ENCODE measurements around the gene CCDC157.
"Not testable (repeated sequence)": the region's sequence is repeated elsewhere in the genome, so short reads cannot be mapped to it uniquely, and the experiment has no call there.

Gene CCDC157

GRCh38 chr22:30392661-30393321, 36.0 kb downstream of the CCDC157 start:
- DNase-seq (ENCODE audit: low spot score) = no peak

GRCh38 chr22:30393322-30393680, 36.5 kb downstream of the CCDC157 start:
- DNase-seq (ENCODE audit: low spot score) = no peak

- no peak for DNase-seq (ENCODE audit: low spot score)
Measured at GRCh38 chr22:30393885-30394284, 37.1 kb downstream of the CCDC157 start.

- DNase-seq (ENCODE audit: low spot score) = peak; percentile 76
Measured at GRCh38 chr22:30396871-30397655, 40.3 kb downstream of the CCDC157 start, which contains the start of gene SEC14L2. Gene SEC14L2, plus strand, starts transcription at chr22:30397018. Its CDS starts 99 bp downstream, at chr22:30397117.

- DNase-seq (ENCODE audit: low spot score) = no peak
Measured at GRCh38 chr22:30397656-30398635, 41.1 kb downstream of the CCDC157 start.

- DNase-seq (ENCODE audit: low spot score) = no peak
Measured at GRCh38 chr22:30398685-30399680, 42.2 kb downstream of the CCDC157 start.

GRCh38 chr22:30399718-30400117, 42.9 kb downstream of the CCDC157 start:
- no peak for DNase-seq (ENCODE audit: low spot score)

- DNase-seq (ENCODE audit: low spot score) = no peak
Measured at GRCh38 chr22:30400159-30400558, 43.4 kb downstream of the CCDC157 start.

- DNase-seq (ENCODE audit: low spot score) = not testable (repeated sequence)
Measured at GRCh38 chr22:30401024-30401423, 44.2 kb downstream of the CCDC157 start.

- no peak for DNase-seq (ENCODE audit: low spot score)
Measured at GRCh38 chr22:30402028-30402765, 45.4 kb downstream of the CCDC157 start.

GRCh38 chr22:30402766-30403104, 45.9 kb downstream of the CCDC157 start:
- not testable (repeated sequence) for DNase-seq (ENCODE audit: low spot score)

- no peak for DNase-seq (ENCODE audit: low spot score)
Measured at GRCh38 chr22:30404307-30404706, 47.5 kb downstream of the CCDC157 start.

GRCh38 chr22:30405731-30406130, 48.9 kb downstream of the CCDC157 start:
- DNase-seq (ENCODE audit: low spot score) = no peak

- DNase-seq (ENCODE audit: low spot score) = no peak
Measured at GRCh38 chr22:30406400-30406799, 49.6 kb downstream of the CCDC157 start.

- no peak for DNase-seq (ENCODE audit: low spot score)
Measured at GRCh38 chr22:30408388-30409102, 51.7 kb downstream of the CCDC157 start.

- DNase-seq (ENCODE audit: low spot score) = no peak
Measured at GRCh38 chr22:30411780-30412179, 55.0 kb downstream of the CCDC157 start.

GRCh38 chr22:30413001-30413400, 56.2 kb downstream of the CCDC157 start:
- no peak for DNase-seq (ENCODE audit: low spot score)

- no peak for DNase-seq (ENCODE audit: low spot score)
Measured at GRCh38 chr22:30413745-30414524, 57.1 kb downstream of the CCDC157 start.

GRCh38 chr22:30414525-30415047, 57.8 kb downstream of the CCDC157 start:
- DNase-seq (ENCODE audit: low spot score) = no peak
